Aorta (tissue), 5 donors: ENCODE measurements around the gene RPN2. TPM values are rescaled to one million over a fixed set of nuclear protein-coding genes. Genes with fewer than 3 reads are reported as not detected.

Experiments used
- ATAC-seq: fragments of 200-7000 bp; cut with Tn5 transposase; one replicate; pipeline ENCODE4 v1.9.1; 2022; ENCODE audit warnings: moderate library complexity; ENCODE audit not compliant: low FRiP score
- DNase-seq, 2 donors: peaks; one replicate each; pipeline ENCODE4 v3.0.0-alpha.2; 2020
- H3K27ac ChIP-seq, 2 donors: one replicate each; pipeline ENCODE4 v1.5.1; 2013; ENCODE audit warnings: low read length in 2 of 2, mild to moderate bottlenecking in 2 of 2, moderate library complexity in 2 of 2, control low read depth in 1 of 2, inconsistent platforms in 1 of 2, low read depth in 1 of 2
- H3K27me3 ChIP-seq, 2 donors: one replicate each; pipeline ENCODE4 v1.6.1; 2013; ENCODE audit warnings: control low read depth in 1 of 2, low read length in 1 of 2, mild to moderate bottlenecking in 1 of 2, moderate library complexity in 1 of 2; ENCODE audit not compliant: insufficient read depth in 2 of 2, control insufficient read depth in 1 of 2
- H3K36me3 ChIP-seq, 2 donors: one replicate each; pipeline ENCODE4 v1.6.1; 2013; ENCODE audit warnings: control low read depth in 1 of 2, low read length in 1 of 2, mild to moderate bottlenecking in 1 of 2; ENCODE audit not compliant: insufficient read depth in 2 of 2, control insufficient read depth in 1 of 2
- H3K4me1 ChIP-seq, 2 donors: one replicate each; pipeline ENCODE4 v1.6.1; 2013; ENCODE audit warnings: low read length in 2 of 2, control low read depth in 1 of 2, mild to moderate bottlenecking in 1 of 2, moderate library complexity in 1 of 2; ENCODE audit not compliant: insufficient read depth in 2 of 2, control insufficient read depth in 1 of 2
- H3K4me3 ChIP-seq, 2 donors: one replicate each; pipeline ENCODE4 v1.5.1; 2013; ENCODE audit warnings: low read length in 2 of 2, control low read depth in 1 of 2, mild to moderate bottlenecking in 1 of 2
- H3K9me3 ChIP-seq: one replicate; pipeline ENCODE4 v1.6.1; 2013; ENCODE audit warnings: mild to moderate bottlenecking, low read length; ENCODE audit not compliant: control insufficient read depth
- WGBS, 2 donors: extraction: QIAGEN DNeasy Blood & Tissue Kit; methylation state at CpG; one replicate each; pipeline ENCODE4 v1.1.7; 2013; 5-methylcytosine and 5-hydroxymethylcytosine counted together
- intact Hi-C, 2 donors: fragments of 100-400 bp; cut with DNase I; formaldehyde crosslinking; loops; one replicate each; pipeline versions ENCODE4 v1.14.2 to v1.15.0; 2022
- polyA plus RNA-seq, 2 donors: library from polyadenylated mRNA; stranded (reverse); fragments of 200-250 nt; gene quantifications; one replicate each; pipeline ENCODE4 v1.2.3, GENCODE V29; 2013
- total RNA-seq, 2 donors: library from RNA; stranded (reverse); fragmentation: NEBNext Ultra II Directional; extraction: Animal tissue kit (Norgen Biotek cat#: 25700); gene quantifications; one replicate each; pipeline ENCODE4 v1.2.1, GENCODE V29; 2021
- donor health status: healthy with polysubstance abuse.
- donor health status: Bipolar disorder and iron deficiency.
- donor health status: DM: no; HTN: no; CAD: no.
- donor health status: DM: no; HTN: no; CAD: no.
- donor health status: DM: yes; HTN: yes; CAD: no.

Gene RPN2
- total and polyA plus RNA-seq, 4 donors = 47.2 to 137 (median 121) TPM

GRCh38 chr20:37236462-37236861 lies 57.3 kb downstream of the RPN2 start:
- intact Hi-C loops = no loop called here
- no peak for DNase-seq
- no peaks in the 10 kb centered on the region for H3K4me1 ChIP-seq
- peaks cover 14 to 16% of the 10 kb centered on the region in 2 donors for H3K36me3 ChIP-seq
- no peak for ATAC-seq
- H3K27me3 ChIP-seq = no peaks in the 10 kb centered on the region
- H3K27ac ChIP-seq = no peak overlapping the region
- no peak overlapping the region for H3K4me3 ChIP-seq
- WGBS, 2 donors = 69 to 71% methylated on average over 4 of the region's 4 CpGs
- H3K9me3 ChIP-seq = no peaks in the 10 kb centered on the region

DNA sequence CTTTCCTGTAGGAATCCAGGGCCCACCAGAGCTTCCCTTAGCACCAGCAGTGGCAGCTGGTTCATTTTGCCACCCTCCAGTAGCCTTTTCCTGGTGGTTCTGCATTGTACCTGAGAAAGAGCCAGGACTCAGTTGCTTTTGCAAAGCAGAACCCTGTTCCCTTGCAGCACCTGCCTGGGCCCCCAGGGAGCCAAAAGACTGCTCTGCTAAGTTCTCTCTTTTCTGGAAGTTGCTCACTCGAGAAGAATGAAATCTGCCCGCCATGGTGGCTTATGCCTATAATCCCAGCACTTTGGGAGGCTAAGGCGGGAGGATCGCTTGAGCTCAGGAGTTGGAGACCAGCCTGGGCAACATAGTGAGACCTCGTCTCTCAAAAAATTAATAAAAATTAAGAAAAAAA lies 58.5 kb downstream of the RPN2 start:
- Histone ChIP-seq H3K9me3 (no peaks in the 10 kb centered on the region), H3K4me3 (no peak overlapping the region), H3K4me1 (no peaks in the 10 kb centered on the region), H3K27ac (no peak overlapping the region), H3K27me3 (no peaks in the 10 kb centered on the region), H3K36me3 (peaks cover 10 to 14% of the 10 kb centered on the region in 2 donors)
- WGBS, 2 donors = 90 to 91% methylated on average over 5 of the region's 5 CpGs
- intact Hi-C loops = no loop called here
- DNase-seq (no peak), ATAC-seq (no peak)

DNA sequence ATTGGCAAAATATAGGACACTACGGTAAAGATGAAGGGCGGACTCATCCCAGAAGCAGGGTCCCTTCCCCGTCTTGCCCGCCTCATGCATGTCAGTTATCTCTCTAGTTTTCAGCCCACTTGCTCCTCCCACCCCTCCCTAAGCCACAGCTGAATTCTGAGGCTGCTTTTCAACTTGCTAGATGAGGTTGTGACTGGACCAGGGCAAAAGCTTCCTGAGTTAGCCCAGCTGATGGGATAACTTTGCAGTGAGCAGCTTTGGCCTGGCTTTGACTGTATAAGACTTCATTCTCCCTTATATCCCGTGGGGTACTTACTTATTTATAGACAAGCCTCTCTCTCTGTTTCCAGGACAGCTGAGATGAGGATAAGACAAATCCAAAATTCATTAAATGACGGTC lies 59.3 kb downstream of the RPN2 start:
- DNase-seq (no peak), ATAC-seq (no peak)
- Histone ChIP-seq H3K27ac (no peak overlapping the region), H3K9me3 (no peaks in the 10 kb centered on the region), H3K36me3 (peaks cover 9 to 14% of the 10 kb centered on the region in 2 donors), H3K4me3 (no peak overlapping the region), H3K4me1 (no peaks in the 10 kb centered on the region), H3K27me3 (no peaks in the 10 kb centered on the region)
- intact Hi-C loops = no loop called here
- 75 to 80% methylated on average over 6 of the region's 6 CpGs for WGBS, 2 donors

DNA sequence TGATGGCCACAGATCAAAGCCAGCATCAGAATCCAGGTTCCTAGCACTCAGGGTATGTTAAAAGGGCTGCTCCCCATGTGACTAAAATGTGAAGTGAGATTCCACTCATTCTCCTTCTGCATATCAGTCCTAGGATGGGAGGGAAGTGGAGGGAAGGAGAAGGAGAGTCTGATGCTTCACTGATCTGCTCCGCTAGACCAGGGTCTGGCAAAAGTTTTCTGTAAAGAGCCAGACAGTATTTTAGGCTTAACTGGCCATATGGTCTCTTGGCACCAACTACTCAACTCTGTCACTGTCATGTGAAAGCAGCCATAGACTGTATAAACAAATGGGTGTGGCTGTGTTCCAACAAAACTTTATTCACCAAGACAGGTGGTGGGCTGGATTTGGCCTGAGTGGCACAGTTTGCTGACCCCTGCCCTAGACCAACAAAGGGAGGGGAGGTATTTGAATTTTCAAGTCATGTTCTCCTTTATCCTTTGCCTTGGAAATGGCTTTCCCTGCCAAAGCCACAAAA lies 59.9 kb downstream of the RPN2 start:
- Histone ChIP-seq H3K9me3 (no peaks in the 10 kb centered on the region), H3K36me3 (peaks cover 8 to 14% of the 10 kb centered on the region in 2 donors), H3K4me3 (no peak overlapping the region), H3K27ac (no peak overlapping the region), H3K27me3 (no peaks in the 10 kb centered on the region), H3K4me1 (no peaks in the 10 kb centered on the region)
- intact Hi-C loops = no loop called here
- ATAC-seq (no peak), DNase-seq (no peak)
- WGBS, 2 donors = 42 to 62% methylated on average over 1 of the region's 1 CpG

DNA sequence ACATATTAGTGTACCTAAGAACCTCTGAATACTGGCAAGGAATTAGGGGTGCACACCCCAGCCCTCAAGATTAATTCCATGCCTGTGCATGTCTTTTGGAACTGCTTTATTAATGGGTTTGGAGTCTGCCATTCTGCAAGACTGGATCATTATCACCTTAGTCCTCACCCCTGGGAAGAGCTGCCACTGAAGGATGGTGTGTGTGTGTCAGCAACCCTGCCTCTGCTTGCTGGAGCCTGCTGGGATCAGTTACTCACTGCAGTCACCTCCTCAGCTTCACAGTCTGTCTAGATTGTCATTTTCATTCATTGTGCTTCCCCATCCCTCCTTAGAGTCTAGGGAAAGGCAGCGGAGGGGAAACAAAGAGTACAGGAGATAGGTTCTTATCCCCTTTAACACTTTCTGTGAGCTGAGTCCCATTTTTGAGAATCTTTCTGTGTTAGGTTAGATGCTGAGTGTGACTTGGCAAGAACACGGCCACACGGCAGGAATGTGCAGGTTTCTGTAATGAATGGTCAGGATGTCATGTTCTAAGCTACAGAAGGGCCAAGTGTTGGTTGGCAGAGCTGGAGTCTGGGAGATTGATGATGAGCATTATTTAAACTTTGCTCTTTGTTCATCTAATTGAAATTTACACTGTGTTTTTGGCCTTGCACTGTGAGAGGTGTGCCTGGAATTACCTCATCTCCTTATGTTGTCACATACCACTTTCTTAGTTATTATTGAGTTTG lies 61.4 kb downstream of the RPN2 start:
- no peak for ATAC-seq
- peaks cover 8% of the 10 kb centered on the region in 2 donors for H3K36me3 ChIP-seq
- no peaks in the 10 kb centered on the region for H3K27me3 ChIP-seq
- H3K9me3 ChIP-seq = no peaks in the 10 kb centered on the region
- H3K4me1 ChIP-seq = no peaks in the 10 kb centered on the region
- H3K27ac ChIP-seq = no peak overlapping the region
- intact Hi-C loops = no loop called here
- H3K4me3 ChIP-seq = no peak overlapping the region
- no peak for DNase-seq
- WGBS, 2 donors = 72 to 74% methylated on average over 3 of the region's 3 CpGs

GRCh38 chr20:37242503-37242902 lies 63.4 kb downstream of the RPN2 start:
- H3K9me3 ChIP-seq = no peaks in the 10 kb centered on the region
- WGBS, 2 donors = 59 to 68% methylated on average over 4 of the region's 4 CpGs
- peaks cover 2% of the 10 kb centered on the region in 2 donors for H3K36me3 ChIP-seq
- intact Hi-C loops = no loop called here
- ATAC-seq (no peak), DNase-seq (no peak)
- H3K27ac ChIP-seq = no peak overlapping the region
- H3K4me3 ChIP-seq = no peak overlapping the region
- no peaks in the 10 kb centered on the region for H3K27me3 ChIP-seq
- no peaks in the 10 kb centered on the region for H3K4me1 ChIP-seq

DNA sequence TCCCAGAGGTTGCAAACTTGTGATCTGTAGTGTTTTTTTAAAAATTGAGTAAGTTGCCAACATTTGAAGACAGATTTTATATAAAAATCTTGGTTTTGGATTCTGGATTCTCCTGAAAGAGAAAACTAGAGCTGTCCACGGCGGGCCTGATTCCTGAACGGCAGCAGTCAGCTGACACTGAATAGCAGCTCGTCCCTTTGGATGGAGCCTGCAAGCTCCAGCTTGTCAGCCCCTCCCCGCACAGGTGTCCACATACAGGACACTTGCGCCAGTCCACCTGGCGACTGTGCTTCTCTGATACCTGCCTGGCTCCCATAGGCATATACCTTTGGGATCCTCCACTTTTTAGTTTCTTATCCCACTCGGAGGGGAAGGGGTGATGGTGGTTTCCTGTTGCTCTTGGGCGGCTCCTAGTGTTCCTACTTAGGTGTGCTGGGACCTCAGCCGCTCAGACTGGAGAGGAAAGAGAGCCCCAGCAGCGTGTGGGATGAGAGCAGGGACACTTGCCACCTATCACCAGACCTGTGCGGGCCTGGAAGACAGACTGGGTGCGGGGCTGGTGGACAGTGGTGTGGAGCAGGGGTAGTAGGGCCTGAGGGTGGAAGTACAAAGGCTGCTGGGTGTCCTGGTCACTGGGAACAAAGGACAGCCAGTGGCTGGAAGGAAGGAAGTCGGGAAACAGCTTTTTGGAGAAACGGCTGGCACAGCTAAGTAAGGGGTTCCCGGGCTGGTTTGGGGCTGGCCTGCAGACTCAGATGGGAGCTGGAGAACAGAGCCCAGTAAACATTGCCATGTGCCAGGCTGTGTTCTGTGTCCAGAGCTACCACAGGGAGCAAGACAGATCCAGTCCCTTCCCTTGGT lies 64.2 kb downstream of the RPN2 start:
- H3K9me3 ChIP-seq = no peaks in the 10 kb centered on the region
- H3K27ac ChIP-seq = peak overlapping the region in 1 of 2 donors; percentile 10
- no peaks in the 10 kb centered on the region for H3K4me1 ChIP-seq
- H3K27me3 ChIP-seq = no peaks in the 10 kb centered on the region
- ATAC-seq = peak; percentile 26
- 74 to 76% methylated on average over 16 of the region's 16 CpGs for WGBS, 2 donors
- no peak overlapping the region for H3K4me3 ChIP-seq
- intact Hi-C loops = no loop called here
- DNase-seq = no peak
- H3K36me3 ChIP-seq = peaks cover 2% of the 10 kb centered on the region in 2 donors

DNA sequence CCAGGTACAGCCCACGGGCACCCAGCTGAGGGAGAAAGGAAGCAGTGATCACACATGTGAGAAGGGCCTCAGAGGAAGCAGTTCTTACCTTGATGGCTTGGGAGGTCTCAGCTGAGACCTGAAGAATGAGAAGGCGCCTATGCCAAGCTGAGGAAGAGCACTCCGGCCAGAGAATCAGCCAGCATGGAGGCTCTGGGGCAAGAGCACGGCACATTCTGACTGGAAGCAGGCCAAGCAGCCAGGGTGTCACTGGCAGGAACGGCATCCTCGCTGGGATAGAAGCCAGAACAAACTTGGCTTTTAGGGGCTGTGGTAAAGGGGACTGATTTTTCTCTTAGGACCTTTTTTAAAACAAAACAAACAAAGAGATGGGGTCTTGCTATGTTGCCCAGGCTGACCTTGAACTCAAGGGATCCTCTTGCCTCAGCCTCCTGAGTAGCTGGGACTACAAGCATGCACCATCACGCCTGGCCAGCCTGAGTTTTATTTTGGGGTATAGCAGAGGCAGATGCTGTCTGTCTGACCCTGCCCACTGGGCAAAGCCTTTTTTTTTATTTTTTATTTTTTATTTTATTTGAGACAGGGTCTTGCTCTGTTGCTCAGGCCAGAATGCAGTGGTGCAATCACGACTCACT lies 64.9 kb downstream of the RPN2 start:
- ATAC-seq (no peak), DNase-seq (peak in 1 of 2 donors; percentile 57)
- Histone ChIP-seq H3K4me3 (no peak overlapping the region), H3K27me3 (no peaks in the 10 kb centered on the region), H3K36me3 (peaks cover 2% of the 10 kb centered on the region in 2 donors), H3K27ac (peak overlapping the region in 1 of 2 donors; percentile 10), H3K4me1 (no peaks in the 10 kb centered on the region), H3K9me3 (no peaks in the 10 kb centered on the region)
- WGBS, 2 donors = 31 to 34% methylated on average over 8 of the region's 8 CpGs
- intact Hi-C loops = no loop called here
